Lower leg skin (tissue), 4 donors: ENCODE measurements around the gene RBM14. TPM values are rescaled to one million over a fixed set of nuclear protein-coding genes. Genes with fewer than 3 reads are reported as not detected.
A peak's percentile ranks its signal among the peaks of the same experiment; 100 is the strongest.

ENCODE experiments used
- DNase-seq, 2 donors: peaks; one replicate each; pipeline ENCODE4 v3.0.0-alpha.2; 2019; ENCODE audit warnings: low spot score in 2 of 2
- H3K4me3 ChIP-seq: fragments of 200-600 bp; sonication (generic); 2 replicates; pipeline ENCODE4 v1.5.1; 2017; ENCODE audit warnings: mild to moderate bottlenecking, low read depth; ENCODE audit not compliant: poor library complexity, severe bottlenecking
- POLR2A ChIP-seq, 2 donors: fragments of 450-650 bp; IDR thresholded peaks; one replicate each; pipeline ENCODE4 v1.6.1; 2016 to 2017; ENCODE audit warnings: antibody characterized with exemption in 2 of 2, mild to moderate bottlenecking in 1 of 2, moderate library complexity in 1 of 2
- WGBS, 2 donors: methylation state at CpG; one replicate each; pipeline ENCODE4 v1.1.5; 2018; 5-methylcytosine and 5-hydroxymethylcytosine counted together
- intact Hi-C: fragments of 100-400 bp; cut with DNase I; formaldehyde crosslinking; loops from one replicate; pipeline ENCODE4 v1.15.0; 2023; ENCODE audit warnings: low total_unique reads
- total RNA-seq, 4 donors: library from RNA; depleted of rRNA; stranded (reverse); fragments of >200 nt; gene quantifications; one replicate each; pipeline ENCODE4 v1.1.0, GENCODE V29; 2016
- TF ChIP-seq, protein P1 (sequence below), 3 donors: fragments of 450-650 bp; IDR thresholded peaks; one replicate each; pipeline ENCODE4 v1.5.1; 2016; ENCODE audit warnings: antibody characterized with exemption in 3 of 3, mild to moderate bottlenecking in 3 of 3, moderate library complexity in 2 of 3

The RBM14 gene
- total RNA-seq, 4 donors from 2014 or later = 35.8 to 47.4 (median 44.6) TPM

DNA sequence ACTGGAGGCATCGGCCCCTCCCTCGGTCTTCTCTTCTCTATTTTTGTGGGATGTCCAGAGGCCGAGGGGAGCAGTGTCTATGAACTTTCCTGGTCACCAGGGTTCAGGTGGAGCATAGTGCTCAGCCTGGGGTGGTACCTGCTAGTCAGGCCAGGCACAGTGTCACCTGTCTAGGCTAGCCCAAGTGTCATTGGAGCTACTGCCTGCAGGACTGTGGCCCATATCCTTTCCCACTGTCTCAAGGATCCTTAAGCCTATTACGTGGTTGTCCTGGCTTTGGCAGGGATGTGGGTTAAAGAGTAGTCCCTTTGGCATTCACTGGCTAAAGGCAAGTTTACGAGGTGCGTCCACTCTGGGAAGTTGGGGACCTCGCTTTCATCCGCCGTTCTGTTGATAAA lies 9.3 kb downstream of the RBM14 start:
- no peak overlapping the region for H3K4me3 ChIP-seq
- intact Hi-C loops = no loop called here
- TF ChIP-seq POLR2A (IDR thresholded peaks at IDR 0.05) = no peak
- TF ChIP-seq, protein P1, sequence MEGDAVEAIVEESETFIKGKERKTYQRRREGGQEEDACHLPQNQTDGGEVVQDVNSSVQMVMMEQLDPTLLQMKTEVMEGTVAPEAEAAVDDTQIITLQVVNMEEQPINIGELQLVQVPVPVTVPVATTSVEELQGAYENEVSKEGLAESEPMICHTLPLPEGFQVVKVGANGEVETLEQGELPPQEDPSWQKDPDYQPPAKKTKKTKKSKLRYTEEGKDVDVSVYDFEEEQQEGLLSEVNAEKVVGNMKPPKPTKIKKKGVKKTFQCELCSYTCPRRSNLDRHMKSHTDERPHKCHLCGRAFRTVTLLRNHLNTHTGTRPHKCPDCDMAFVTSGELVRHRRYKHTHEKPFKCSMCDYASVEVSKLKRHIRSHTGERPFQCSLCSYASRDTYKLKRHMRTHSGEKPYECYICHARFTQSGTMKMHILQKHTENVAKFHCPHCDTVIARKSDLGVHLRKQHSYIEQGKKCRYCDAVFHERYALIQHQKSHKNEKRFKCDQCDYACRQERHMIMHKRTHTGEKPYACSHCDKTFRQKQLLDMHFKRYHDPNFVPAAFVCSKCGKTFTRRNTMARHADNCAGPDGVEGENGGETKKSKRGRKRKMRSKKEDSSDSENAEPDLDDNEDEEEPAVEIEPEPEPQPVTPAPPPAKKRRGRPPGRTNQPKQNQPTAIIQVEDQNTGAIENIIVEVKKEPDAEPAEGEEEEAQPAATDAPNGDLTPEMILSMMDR (IDR thresholded peaks at IDR 0.05) = no peak
- no peak for DNase-seq
- 92% methylated on average over 9 of the region's 9 CpGs for WGBS, 2 donors

DNA sequence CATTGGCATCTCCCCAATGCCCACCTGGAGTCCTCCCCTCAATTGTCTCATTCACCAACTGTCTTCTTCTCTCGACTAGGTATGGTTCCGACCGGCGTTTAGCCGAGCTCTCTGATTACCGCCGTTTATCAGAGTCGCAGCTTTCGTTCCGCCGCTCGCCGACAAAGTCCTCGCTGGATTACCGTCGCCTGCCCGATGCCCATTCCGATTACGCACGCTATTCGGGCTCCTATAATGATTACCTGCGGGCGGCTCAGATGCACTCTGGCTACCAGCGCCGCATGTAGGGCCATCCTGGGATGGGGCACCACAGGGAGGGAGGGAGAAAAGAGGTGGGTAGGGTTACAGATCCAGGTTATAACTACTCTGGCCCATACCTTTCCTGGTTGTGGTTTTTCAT lies 10.0 kb downstream of the RBM14 start:
- 95 to 97% methylated on average over 25 of the region's 25 CpGs for WGBS, 2 donors
- no peak overlapping the region for H3K4me3 ChIP-seq
- intact Hi-C loops = no loop called here
- no peak for TF ChIP-seq POLR2A (IDR thresholded peaks at IDR 0.05)
- DNase-seq = peak in 1 of 2 donors; percentile 31

DNA sequence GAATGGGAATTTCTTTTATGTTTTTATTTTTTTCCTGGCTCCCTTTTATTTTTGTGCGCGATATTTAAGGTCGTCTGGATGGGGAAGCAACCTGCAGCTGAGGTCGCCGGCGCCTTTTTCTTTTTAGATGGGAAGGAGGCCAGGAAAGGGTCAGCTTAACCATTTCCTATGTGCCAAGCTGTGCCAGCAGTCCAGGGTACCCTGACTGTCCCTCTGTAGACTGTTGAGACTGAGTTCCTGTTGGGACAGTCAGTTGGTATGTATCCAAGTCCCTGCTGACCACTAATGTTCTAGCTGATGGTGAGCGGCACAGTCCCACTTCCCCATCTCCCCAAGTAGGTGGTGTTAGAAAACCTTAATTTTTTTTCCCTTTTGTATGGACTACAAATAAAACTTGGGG lies 10.5 kb downstream of the RBM14 start:
- 80 to 81% methylated on average over 7 of the region's 7 CpGs for WGBS, 2 donors
- intact Hi-C loops = no loop called here
- TF ChIP-seq POLR2A (IDR thresholded peaks at IDR 0.05) = no peak
- TF ChIP-seq, protein P1 (IDR thresholded peaks at IDR 0.05) = no peak
- H3K4me3 ChIP-seq = no peak overlapping the region
- DNase-seq = peak in 1 of 2 donors; percentile 32

DNA sequence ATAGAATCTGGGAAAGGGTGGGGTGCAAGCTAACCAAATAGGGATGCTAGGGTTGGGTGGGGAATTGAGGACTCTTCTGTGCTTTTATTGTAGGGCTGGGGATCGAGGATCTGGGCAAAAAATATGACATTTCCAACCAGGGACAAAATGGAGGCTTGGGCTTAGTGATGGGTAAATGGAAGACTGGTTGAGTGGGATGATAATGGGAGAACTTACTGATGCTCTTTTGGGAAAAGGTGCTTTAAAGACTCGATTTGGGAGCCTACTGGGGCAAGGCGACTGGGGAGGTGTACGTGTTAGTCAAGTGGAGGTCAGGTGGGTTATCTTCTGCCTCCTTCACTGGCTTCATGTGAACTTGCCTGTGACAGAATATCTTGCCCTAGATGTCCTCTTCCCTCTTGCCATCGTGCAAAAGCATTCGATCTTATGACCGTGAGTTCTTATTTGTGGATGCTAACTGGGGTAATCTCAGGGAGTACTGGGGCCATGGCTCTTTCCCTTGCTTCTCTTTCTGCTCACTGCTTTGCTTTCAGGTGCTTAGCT lies 11.7 kb downstream of the RBM14 start:
- H3K4me3 ChIP-seq = no peak overlapping the region
- TF ChIP-seq POLR2A (IDR thresholded peaks at IDR 0.05) = no peak
- TF ChIP-seq, protein P1 (IDR thresholded peaks at IDR 0.05) = no peak
- intact Hi-C loops = no loop called here
- peak in 1 of 2 donors; percentile 14 for DNase-seq
- WGBS, 2 donors = 93 to 94% methylated on average over 7 of the region's 7 CpGs

DNA sequence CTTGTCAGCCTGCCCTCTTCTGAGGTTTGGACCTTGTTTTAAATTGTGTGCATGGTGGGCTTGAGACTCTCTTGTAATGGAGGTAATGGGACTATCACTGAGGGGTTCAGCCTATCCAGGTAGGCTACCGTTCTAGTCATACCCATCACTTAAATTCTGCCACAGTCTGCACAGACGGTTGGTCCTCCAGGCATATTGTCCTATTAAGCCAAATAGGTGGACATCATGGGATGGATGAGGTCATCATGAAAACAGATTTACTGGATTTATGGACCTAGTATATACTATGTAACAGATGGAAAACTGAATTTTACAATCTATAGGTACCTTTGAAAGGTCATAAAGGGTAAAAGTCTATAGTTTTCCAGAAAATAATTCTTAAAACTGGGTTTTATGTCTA lies 12.9 kb downstream of the RBM14 start:
- no peak for TF ChIP-seq POLR2A (IDR thresholded peaks at IDR 0.05)
- TF ChIP-seq, protein P1 (IDR thresholded peaks at IDR 0.05) = no peak
- intact Hi-C loops = no loop called here
- no peak overlapping the region for H3K4me3 ChIP-seq
- WGBS, 2 donors = 87 to 94% methylated on average over 2 of the region's 2 CpGs
- DNase-seq = no peak

DNA sequence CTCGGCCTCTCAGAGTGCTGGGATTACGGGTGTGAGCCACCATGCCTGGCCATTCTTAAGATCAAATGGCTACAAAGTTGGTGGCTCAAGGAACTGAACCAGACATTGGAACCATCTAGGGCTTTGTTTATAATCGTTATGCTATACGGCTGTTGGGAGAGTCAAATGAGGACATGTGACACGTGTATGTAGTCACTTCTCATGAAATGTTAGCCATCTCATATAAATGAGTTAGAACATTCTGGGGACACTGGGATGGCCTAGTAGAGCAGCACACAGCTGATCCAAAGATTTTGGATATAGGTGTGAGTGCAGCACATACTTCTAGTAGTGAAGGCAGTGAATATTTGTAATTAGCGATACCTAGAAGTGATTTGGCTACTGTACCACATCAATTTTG lies 15.5 kb downstream of the RBM14 start:
- DNase-seq = no peak
- TF ChIP-seq, protein P1 (IDR thresholded peaks at IDR 0.05) = no peak
- no peak for TF ChIP-seq POLR2A (IDR thresholded peaks at IDR 0.05)
- no peak overlapping the region for H3K4me3 ChIP-seq
- intact Hi-C loops = no loop called here
- WGBS, 2 donors = 88 to 91% methylated on average over 6 of the region's 6 CpGs
